Testis (tissue), 2 donors: ENCODE data around the gene TNRC6C.

Source experiments
- CTCF ChIP-seq, 3 experiments: fragments of 450-650 bp in 2 of 3; fragments of 200-600 bp in 1 of 3; sonication (generic) in 1 of 3; IDR thresholded peaks; one replicate each; pipeline ENCODE4 v1.5.1; 2016 to 2019; ENCODE audit warnings: antibody characterized with exemption in 3 of 3, mild to moderate bottlenecking in 2 of 3, moderate library complexity in 1 of 3
- POLR2A ChIP-seq: fragments of 450-650 bp; IDR thresholded peaks from one replicate; pipeline ENCODE4 v1.6.1; 2017; ENCODE audit warnings: antibody characterized with exemption, mild to moderate bottlenecking, moderate library complexity

- no peak for TF ChIP-seq CTCF (IDR thresholded peaks at IDR 0.05)
- TF ChIP-seq POLR2A, result no peak
Measured at GRCh38 chr17:78043031-78043430, 84.5 kb downstream of the TNRC6C start.
